ENCODE measurements around the gene ARNT2.
"Not testable (repeated sequence)": the region's sequence is repeated elsewhere in the genome, so short reads cannot be mapped to it uniquely, and the experiment has no call there.

The ARNT2 gene

DNA sequence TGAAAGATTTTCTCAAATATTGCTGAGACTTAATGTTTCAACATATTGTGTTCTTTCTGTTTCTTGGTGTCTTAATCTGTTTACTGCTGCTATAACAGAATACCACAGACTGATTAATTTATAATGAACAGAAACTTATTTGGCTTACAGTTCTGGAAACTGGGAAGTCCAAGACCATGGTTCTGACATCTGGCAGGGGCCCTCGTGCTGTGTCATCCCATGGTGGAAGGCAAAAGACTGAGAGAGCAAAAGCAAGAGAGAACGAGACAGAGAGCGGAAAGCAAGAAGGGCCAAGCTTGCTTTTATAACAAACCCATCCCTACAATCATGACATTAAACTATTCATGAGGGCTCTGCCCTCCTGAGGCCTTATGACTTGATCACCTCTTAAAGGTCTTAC lies 88.7 kb downstream of the ARNT2 start:
- DNase-seq, result no peak

DNA sequence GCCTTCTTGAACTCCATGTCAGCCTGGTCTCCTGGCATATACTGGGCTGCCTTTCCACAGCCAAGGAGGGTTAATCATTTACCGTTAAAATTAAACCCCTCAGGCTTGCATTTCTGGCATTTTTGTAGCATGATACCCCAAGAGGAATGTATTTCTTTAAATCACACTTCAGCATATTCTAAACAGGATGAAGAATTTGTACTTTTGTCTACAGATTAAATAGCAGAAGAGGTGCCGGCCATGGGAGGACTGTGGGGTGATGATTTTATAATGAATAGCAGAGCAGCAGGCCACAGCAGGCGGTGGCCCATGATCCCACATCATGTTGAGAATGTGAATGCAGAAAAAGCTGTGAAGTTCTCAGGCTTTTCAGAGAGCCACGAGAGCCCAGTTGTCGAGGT lies 90.2 kb downstream of the ARNT2 start:
- DNase-seq, result no peak

GRCh38 chr15:80494756-80495155 lies 90.6 kb downstream of the ARNT2 start:
- no peak for DNase-seq

- no peak for DNase-seq
Observed at GRCh38 chr15:80495401-80495942, 91.3 kb downstream of the ARNT2 start.

DNA sequence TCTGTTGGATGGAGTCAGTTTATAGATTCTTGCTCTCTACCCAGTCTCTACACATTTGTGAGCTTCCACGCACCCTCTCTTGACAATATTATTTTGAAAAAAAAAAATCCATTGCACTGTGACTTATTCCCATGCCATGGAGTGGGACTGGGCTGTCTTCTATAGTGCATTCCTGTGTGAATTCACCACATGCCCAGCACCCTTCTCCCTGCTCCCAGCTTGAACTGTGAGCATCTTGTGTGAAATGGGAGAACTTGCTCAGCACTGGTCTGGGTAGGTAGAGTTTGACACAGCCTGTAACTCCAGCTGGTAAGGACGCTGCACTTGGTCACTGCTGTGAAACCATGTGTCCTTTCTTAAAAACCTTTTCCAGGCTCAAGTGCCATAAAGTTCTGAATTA lies 91.9 kb downstream of the ARNT2 start:
- DNase-seq, result no peak

DNA sequence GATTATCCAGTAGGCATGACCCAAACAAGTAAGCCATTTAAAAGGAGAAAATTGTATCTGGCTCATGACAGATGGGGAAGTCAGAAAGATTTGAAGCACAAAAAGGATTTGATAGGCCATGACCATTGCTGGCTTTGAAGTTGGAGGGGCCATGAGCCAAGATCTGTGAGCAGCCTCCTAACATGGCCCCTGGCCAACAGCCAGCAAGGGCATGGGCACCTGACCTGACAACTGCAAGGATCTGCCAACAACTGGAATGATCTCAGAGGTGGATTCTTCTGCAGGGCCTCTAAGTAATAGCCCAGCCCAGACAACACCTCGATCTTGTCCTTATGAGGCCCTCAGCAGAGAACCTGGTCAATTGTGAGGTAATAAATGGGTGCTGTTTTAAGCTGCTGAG lies 93.0 kb downstream of the ARNT2 start:
- DNase-seq, result no peak

DNA sequence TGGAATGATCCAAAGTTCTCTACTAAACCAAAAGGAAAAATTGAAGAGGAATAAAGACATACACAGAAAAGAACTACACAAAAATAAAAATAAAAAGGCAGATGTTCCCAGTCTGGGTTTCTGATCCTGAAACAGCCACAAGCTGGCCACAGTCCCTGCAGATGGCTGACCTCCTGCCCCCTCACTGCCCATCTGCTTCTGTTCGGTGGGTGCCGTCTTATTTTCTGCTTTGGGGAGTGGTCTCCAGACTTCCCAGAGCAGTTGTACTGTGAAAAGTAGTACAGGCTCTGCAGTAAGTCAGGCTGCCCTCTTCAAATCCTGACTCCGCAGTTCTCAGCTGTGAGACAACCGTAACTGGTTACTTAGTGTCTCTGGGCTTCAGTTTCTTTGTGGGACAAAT lies 94.5 kb downstream of the ARNT2 start:
- no peak for DNase-seq

GRCh38 chr15:80500021-80500420 lies 95.8 kb downstream of the ARNT2 start:
- no peak for DNase-seq

DNA sequence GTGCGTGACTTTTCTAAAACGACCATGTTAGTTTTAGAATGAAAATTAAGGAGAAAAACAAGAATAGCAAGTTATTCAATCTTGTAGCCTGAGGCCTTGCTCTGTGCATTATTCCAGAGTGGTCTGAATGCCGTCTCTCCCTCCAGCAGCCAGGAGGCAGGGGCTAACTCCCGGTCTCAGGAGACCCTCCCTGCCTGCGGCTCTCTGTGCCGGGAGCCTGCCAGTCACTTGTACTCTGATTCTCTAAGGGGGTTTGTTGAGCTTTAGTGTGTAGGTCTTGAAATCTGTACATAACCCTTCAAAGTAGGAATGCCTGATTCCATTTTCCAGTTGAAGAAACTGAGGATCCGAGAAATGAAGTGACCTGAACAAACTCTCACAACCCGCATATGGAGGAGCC lies 97.3 kb downstream of the ARNT2 start:
- no peak for DNase-seq

DNA sequence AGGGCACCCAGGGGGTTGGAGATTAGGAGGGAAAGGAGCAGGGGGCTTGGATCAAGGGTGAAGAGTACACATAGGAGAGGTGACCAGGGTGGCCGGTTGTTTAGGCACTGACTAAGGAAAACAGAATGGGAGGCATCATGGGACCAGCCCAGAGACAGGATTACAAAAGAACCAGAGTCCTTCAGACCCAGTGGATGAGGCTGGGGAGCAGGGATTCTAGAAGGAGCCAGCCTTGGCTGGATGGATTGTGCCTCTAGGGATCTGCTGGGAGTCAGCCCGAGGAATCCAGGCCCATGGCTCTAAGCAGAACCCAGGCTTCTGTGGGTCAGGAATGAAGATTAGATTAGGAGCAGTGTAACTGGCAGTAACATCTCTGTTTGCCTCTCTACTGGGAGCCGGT lies 98.6 kb downstream of the ARNT2 start:
- DNase-seq, result no peak

DNA sequence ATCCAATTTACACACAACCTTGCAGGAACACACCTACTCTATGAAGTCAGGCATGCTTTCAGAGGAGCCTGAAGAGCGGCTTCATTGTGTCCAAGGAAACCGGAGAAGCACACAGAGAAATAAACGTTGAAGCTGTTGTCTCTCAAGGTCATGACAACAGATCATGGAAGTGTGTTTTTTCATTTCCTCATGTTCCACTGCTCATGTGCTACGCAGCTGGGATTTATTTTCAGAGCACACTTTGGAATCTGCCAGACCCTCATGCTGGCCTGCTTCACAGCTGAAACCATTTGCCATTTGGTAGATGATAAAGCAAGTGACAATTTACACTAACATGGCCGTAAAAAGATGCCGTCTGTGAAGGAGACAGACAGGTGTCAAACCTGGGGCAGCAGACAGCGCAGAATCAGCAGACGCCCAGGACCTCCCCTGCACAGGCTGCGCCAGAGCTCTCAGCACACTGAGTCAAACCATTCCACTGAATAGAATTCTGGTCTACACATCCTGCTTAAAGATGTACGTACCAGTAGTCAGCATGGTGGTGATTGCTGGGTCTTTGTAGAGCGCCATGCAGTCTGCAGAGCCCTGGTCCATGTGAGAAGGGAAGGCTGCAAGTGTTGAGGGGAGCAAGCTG lies 99.3 kb downstream of the ARNT2 start:
- no peak for DNase-seq

GRCh38 chr15:80504931-80505330 lies 100.7 kb downstream of the ARNT2 start:
- DNase-seq, result no peak

DNA sequence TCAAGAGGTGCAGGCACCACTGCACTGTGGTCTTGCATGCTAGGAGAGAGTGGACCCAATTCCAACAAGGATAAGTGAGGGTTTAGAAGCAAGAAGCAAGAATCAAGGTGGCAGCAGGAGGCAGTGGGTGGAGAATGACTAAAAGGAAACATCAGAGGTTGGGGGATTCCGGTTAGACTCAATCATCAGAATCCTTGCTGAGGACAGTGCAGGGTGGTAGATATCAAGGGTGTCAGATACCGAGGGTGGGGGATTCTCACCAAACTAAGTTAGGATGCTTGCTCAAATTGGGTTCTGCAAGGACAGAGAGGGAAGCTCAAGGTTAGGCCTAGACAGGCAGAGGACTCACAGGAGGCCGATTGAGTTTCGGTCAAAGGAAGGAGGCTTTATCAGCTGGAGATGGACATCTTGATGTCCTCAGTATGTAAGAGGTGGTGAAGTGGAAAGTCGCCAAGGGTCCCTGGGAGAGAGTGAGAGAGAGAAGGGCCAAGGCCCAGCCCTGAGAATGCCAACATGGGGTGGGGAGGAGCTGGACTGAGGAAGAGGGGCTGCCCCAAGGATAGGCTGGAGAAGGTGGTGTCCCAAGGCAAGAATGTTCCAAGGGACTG lies 102.2 kb downstream of the ARNT2 start:
- no peak for DNase-seq

DNA sequence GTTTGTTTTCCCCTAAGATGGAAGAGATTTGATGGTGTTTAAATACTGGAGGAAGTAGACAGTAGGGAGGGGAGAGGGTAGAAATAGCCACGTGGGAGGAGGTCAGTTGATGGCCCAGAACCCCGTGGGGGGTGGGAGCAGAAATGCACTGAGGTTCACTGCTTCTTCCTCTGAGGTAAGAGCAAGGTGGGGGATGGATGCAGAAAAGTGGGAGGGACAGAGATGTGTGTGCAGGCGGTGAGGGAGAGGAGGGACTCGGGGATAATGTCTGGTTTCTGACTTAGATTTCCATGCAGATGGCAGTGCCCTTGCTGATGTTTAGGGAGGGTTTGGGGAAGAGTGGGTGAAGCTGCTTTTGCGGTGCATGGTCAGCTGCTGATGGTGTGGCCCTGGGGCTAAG lies 102.9 kb downstream of the ARNT2 start:
- DNase-seq, result no peak

DNA sequence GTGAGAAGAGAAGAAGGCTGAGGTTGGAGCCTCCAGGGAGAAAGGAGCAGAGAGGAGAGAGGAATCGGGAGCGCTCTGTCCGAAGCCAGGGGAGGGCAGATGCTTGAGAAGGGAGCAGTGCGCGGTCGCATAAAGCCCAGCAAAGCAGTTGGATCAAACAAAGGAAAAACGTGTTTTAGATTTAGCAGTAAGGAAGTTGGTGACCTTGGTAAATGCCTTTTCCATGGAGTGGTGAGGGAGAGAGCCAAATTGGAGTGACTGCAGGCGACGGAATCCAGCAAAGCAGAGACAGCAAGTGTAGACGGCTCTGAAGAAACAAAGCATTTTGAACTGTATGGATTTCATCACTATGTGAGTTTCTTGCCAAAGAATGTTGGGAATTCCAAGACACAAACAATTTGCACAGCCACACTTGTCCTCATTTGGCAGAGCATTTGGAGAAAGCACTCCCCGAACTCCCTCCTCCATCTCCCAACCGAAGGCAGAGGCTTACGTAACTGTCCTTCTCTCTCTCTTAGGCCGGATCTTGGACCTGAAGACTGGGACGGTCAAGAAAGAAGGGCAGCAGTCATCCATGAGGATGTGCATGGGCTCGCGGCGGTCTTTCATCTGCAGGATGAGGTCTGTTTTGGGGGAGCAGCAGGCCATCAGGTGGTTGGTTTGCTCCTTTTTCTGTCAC lies 103.6 kb downstream of the ARNT2 start:
- no peak for DNase-seq

- DNase-seq, result no peak
Observed at GRCh38 chr15:80508783-80509182, 104.6 kb downstream of the ARNT2 start.

- no peak for DNase-seq
Observed at GRCh38 chr15:80509800-80510199, 105.6 kb downstream of the ARNT2 start.

GRCh38 chr15:80510985-80511384 lies 106.8 kb downstream of the ARNT2 start:
- DNase-seq, result not testable (repeated sequence)

DNA sequence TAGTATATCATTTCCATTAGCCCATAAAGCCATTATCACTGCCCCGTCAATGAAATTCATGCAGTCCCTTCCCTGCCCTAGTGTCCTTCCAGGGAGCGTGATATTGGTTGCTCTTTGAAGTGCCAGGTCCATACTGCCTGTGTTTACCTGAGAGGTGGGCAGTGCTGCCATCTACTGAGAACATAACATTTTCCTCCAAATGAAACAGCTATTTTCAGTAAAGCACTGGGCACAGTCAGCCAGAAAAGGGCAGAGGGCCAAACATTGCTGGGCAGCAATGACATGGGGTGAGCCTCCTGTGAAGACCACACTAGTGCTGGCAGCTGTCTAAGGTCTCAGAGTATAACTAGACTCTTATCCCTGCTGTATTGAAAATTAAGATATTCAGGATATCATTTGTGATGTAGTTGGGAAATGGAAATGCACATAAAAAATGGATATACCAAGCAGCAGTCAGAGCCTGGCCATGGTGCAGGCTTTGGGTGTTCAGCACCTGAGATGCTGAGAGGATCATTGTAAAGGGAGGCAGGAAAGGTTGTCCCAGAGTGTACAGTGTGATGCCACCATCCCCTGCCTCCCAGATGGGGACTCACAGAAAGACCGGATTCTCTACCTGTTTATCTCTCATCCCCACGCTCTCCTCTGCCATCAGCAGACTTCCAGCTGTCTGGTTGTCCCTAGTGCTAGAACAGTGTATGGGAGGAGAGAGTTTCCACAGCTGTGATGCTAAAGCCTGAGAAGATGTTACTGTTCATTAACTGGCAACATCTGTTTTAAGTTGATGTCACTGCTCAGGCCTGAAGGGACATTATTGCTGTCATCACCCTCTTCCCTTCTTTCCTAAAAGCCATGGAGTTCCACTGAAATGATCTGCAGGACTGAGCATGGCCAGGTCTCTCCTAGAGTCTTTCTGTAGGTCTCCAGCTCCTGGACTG lies 108.8 kb downstream of the ARNT2 start:
- no peak for DNase-seq

DNA sequence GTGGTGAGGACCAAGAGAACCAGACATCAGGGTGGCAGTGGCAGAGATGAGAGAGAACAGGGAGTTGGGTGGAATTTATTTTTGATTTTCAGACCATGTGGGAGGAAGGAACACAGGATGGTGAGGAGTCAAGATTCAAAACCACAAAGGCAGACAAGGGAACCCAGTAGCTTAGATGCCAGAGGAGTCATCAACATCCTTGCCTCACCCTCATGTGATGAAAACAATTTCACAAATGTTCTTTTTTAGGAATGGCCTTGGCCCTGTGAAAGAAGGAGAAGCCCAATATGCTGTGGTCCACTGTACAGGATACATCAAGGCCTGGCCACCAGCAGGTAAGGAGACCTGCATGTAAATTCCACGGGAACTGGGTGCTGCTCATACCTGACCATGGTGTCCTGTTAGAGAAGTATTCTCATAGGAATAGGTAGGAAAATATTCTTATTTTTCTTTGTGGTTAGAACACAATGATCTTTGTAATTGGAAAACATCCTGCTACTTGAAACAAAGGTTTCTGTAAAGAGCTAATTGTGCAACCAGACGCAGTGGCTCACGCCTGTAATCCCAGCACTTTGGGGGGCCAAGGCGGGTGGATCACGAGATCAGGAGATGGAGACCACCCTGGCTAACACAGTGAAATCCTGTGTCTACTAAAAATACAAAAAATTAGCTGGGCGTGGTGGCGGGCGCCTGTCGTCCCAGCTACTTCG lies 110.0 kb downstream of the ARNT2 start:
- no peak for DNase-seq

- DNase-seq, result no peak
Observed at GRCh38 chr15:80517290-80517689, 113.1 kb downstream of the ARNT2 start.

GRCh38 chr15:80518522-80518921 lies 114.3 kb downstream of the ARNT2 start:
- no peak for DNase-seq

DNA sequence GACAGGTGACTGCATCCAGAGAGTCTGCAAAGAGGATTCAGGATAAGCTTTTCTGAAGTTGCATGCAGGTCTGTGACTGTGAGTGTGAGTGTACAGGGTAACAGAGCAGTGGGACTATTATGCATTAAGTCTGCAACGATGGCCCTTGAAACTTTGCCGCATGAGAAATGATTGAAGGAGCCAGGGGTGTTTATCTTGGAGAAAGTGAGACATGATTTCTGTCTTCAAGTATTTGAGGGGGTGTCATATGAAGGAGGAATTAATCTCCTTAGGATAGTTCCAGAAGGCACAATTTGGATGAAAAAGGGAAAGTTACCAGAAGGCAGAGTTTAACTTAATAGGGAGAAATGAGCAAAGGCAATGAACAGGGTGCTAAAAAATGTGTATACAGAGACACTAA lies 119.6 kb downstream of the ARNT2 start:
- DNase-seq, result no peak

Measured in activated CD4-positive, CD25-positive, alpha-beta regulatory T cell treated with anti-CD3 and anti-CD28 coated beads, Interleukin-2, amount 50 U/mL, for 72 hours (primary cell).